GM19023 (cell line): ENCODE data around the gene CCDC92B.
"Not testable (repeated sequence)": the region's sequence is repeated elsewhere in the genome, so short reads cannot be mapped to it uniquely, and the experiment has no call there.

Experiments
- ATAC-seq: cut with Tn5 transposase; IDR thresholded peaks from one replicate; pipeline ENCODE4 v1.9.1; 2021; ENCODE audit warnings: mild to moderate bottlenecking, moderate library complexity; ENCODE audit not compliant: unreplicated experiment

The CCDC92B gene

DNA sequence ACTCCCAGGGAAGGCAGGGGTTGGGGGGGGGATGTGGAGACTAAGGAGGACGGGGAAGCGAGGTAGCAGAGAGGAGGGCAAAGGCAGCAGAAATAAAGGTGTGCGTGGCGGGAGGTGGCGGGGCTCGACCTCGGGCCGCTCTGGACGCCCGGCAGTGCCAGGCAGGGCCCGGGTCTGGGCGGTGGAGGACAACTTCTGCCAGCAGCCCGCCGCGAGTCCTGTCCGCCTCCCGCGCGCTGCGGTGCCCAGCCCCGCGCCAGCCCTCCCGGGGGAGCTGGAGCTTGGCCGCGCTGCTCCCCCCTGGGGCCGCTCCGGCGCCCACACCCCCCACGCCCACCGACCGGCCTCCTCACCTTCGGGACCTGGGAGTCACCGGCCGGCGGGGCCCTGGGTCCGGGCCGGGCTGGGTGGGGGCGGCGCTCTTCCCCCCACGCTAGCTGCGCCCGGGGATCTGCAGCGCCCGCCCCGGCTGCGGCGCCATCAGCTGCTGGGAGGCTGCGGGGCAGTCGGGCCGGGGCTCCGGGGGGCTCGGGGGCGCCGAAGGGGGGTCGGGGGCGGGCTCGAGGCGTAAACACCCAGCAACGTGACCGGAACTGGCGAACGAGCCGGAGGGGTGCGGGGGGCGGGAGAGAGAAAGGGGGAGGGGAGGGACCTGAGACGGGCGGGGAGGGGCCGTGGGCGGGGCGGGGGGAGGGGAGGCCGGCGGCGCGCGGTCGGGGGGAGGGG lies at the start of gene CCDC92B:
TSS of gene CCDC92B (minus strand) at position 595 of the 726 bp plus-strand sequence. CDS start 14,507 bp downstream, outside the sequence.
- ATAC-seq = no peak

DNA sequence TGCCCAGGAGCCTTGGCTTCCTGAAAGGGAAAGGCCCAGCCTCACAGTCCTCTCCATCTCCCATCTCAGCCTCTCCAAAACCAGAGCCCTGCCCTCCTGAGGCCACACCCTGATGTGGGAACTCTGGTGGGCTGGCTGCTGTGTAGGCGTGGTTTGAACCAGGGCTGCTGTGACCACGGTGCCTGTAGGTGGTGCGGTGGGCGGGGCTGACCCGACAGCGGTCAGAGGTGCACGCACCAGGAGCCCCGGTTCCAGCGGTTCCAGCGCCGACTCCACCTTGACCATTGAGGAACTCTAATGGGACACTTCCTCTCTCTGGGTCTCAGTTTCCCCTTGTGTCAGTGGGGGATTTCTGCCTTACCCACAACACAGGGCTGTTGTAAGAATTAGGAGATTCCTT lies 49.2 kb upstream of the CCDC92B start:
- no peak for ATAC-seq

DNA sequence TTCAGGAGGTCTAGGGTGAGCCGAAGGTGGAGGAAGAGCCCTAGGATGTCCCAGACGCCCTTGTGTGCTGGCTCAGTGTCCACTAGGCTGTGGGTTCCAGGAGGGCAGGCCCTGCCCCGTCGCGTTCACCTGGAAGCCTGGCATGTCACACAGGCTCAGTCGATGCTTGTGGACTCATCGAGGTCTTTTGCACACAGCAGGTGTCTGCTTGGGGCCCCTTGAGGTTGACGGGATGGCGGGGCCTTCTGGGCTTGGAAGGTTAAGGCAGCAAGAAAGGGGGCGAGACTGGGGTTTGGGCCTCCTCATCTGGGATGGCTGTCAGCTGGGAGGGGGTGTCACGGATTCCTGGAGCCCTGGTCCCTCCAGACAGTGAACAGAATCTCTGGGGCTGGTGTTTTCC lies 48.7 kb upstream of the CCDC92B start:
- ATAC-seq = no peak

DNA sequence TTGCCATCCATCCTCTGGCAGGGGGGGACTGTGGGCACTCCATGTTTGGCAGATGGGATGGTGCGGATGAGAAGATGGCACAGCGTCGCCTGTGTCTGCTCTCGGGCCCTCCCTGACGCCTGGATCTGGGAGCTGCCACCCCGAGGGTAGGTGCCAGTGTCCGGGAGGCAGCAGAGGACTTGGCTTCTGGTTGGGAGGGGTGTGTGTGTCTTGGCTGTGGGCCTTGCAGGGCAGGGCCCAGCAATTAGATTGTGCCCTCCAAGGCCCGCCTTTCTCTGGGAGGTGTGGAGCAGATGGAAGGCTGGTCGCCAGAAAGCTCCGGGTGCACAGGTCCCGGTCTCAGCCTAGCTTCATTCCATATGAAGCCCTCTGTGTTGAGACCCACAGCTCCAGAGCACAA lies 48.2 kb upstream of the CCDC92B start:
- no peak for ATAC-seq

DNA sequence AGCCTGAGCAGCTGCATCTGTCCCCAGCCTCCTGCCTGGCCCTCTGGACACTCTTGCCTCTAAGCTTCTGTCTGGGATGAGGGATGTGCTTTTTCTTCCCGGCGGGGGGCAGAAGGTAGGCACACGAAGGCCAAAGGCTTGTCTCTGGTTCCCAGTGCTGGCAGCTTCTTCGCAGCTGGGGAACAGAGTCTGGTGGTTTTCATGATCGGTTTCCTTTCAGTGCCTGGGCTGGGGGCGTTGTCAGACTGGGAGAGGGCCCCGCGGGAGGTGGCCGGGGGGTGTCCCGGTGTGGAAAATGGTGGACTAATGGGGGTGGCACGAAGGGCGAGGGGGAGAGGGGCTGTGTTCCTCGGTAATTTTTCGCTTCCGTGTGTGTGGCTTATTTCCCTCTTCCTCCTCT lies 47.8 kb upstream of the CCDC92B start:
- ATAC-seq = no peak

DNA sequence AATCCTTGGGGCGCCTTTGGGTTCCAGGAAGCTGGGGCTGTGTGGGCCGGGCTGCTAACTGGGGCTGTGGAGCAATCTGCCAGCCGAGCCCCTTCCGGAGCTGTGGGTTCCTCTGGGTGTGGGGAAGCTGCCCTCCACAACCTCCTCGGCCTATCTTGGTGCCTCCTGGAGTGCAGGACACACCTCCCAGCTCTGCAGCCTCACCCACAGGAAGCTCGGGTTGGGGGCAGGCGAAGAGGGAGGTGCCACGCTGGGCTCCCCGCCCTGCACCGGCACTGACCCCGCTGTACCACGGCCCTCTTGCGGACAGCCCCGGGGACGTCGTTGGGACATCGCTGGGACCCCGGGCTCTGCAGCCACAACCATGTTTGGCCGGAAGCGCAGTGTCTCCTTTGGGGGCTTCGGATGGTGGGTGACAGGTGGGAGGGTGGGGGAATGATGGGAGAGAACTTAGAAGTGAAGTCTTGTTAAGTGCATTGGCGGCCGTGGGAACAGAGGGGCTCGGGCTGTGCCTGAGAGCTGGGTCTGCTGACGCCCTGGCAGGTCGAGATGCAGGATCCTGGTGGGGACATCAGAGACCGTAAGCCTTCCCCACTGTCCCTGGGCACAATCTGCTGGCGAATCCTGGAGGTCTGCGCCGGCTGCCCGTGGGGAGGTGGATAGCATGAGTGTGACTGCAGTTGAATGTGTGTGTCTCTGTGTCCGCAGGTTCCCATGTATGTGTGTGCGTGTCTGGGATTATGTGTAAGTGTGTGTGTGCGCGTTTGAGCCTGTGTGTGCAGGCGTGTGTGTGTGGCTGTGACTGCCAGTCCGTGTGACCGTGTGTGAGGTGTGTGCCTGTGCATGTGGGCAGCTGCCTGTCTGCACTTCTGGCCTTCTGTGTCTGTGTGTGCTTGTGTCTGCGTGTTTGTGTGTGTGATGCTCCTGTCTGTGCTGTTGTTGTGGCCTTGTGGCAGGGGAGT lies 47.0 kb upstream of the CCDC92B start, which contains the start of gene RAP1GAP2:
TSS of gene RAP1GAP2 (plus strand) at position 275 of the 962 bp plus-strand sequence. CDS start at position 365, 90 bp downstream.
- no peak for ATAC-seq

DNA sequence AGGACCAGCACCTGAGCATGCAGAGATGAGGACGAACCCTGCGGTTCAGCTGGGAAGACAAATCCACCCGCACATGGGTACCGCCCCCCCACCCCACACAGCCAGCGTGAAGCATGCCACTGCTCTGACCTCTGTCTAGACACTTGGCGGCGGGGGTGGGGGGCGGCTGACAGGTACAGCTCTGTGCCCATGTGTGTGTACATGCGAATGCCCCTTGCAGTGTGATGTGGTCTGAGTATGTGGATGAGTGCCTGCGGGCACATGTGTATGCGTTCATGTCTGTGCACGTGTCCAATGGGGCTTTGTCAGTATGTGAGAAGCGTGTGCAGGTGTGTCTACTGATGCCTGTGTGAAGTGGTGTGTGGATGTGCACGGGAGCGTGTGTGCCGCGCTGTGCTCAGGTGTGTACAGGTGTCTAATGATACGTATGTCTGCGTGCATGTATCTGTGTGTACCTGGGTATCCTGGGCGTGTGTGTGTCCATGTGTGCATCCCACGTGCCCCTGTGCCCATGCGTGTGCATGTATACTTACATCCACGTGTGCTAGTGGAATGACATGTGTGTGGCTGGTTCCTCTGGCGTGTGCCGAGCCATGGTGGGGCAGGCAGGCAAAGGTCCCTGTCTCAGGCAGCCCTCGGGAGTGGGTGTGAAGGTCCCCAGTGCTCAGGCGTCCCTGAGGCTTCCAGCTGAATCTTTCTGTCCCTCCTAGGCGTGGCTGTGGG lies 46.1 kb upstream of the CCDC92B start:
- ATAC-seq = no peak

DNA sequence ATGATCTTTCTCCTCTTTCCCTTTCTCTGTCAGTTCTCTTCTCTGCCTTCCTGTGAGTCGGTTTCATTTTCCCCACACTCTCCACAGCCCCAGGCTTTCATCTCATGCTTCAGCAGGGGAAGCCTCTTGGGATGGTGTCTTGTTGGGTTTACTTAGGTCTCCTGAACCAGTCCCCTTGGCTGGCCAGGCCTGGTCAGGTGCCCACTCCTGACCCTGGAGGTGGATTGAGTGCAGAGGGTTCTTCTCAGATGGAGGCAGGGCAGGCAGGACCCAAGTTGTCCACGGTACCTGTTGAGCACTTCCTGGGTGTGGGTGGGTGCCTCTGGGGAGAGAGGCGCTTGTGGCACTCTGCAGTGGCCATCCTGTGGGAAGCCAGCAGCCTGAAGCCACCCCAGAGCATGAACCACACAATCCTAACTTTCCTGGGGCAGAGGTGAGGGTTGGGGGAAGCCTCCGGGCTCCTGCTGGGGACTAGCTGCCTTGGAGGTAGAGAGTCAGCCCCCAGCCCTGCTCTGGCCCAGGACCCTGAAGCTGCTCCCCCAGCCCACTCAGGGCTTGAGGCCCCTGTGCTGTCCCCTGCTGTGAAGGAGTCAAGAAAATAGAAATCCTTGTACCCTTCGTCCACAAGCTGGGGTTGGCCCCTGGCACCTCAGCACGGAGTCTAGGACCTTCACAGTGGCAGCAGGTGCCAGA lies 44.8 kb upstream of the CCDC92B start:
- no peak for ATAC-seq

DNA sequence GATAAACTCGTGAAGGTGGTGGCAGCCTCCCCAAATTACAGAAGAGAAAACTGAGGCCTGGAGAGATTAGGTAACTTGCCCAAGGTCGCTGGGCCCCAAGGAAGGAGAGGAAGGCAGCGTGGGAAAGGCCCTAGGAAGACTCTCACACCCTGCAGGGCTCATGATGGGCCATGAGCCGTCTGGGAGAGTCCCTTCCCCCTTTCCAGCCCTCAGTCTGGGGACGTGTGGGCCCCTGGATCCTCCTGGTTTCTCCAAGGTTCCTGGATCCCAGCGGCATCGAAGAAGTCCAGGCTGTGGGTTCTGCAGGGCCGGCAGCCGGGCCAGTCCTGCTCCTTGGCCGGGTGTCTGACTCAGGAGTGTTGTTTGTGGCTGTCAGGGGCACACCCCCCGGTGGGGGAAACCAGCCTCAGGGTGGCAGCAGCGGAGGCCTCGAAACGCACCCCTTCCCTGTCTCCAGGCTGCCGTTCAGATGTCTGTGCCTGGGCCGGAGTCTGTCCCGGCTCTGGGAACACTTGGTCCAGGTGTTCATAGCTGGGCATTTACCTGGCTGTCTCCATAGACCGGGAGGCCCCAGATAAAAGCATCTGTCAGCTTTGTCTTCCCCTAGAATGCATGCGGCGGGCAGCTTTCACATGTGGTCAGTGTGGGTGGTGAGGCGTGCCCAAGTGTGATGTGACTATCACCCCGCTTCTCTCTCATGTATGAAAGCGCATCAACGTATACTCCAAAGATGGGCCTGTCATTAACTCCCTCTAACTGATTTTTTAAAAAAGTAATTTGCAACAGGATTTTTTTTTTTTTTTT lies 43.1 kb upstream of the CCDC92B start:
- ATAC-seq = no peak

DNA sequence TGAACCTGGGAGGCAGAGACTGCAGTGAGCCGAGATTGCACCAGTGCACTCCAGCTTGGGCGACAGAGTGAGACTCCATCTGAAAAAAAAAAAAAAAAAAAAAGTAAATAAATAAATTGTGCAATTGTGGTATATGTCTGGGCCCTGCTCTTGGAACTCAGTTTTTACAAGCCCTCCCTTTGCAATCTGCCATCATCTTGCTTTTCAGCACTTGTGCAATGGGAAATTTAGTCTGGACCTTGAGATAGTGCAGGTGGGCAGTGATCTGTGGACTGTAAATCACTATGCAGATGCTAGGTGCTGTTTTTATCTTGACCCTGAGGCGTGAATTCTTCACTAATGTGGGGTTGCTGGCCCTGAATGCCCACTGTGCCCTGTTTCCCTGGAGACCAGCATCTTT lies 40.2 kb upstream of the CCDC92B start:
- ATAC-seq = no peak

DNA sequence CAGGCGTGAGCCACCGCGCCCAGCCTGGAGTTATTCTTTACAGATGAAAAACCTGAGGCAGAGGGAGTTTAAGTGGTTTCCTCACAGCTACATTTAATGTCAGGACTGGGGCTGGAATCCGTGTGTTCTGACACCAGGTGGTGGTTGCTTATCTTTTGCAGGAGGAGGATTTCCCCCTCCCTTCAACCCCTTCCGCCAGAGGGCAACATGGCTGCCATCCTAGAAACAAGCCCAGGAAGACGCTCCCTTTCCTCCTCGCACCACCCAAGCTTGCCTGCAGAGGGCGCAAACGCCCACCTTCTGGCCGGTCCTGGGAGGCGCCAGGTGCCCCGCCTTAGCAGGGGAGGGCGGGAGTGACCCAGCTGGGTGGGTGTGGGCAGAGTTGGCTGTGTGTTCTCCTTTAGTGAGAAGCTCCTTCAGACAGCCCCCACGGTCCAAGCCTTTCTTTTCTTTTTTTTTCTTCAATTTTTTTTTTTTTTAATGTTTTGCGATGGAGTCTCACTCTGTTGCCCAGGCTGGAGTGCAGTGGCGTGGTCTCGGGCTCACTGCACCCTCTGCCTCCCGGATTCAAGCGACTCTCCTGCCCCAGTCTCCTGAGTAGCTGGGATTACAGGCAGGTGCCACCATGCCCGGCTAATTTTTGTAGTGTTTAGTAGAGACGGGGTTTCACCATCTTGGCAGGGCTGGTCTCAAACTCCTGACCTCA lies 36.9 kb upstream of the CCDC92B start:
- ATAC-seq = no peak

DNA sequence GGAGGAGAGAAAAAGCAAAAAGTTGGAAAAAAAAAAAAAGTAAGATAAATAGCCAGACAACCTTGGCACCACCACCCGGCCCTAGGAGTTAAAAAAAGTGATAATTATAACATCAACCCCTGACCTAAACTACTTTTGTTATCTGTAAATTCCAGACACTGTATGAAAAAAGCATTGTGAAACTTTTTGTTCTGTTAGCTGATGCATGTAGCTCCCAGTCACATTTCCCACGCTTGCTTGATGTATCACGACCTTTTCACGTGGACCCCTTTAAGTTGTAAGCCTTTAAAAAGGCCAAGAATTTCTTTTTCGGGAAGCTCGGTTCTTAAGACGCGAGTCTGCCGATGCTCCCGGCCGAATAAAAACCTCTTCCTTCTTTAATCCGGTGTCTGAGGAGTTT lies 35.9 kb upstream of the CCDC92B start:
- not testable (repeated sequence) for ATAC-seq

DNA sequence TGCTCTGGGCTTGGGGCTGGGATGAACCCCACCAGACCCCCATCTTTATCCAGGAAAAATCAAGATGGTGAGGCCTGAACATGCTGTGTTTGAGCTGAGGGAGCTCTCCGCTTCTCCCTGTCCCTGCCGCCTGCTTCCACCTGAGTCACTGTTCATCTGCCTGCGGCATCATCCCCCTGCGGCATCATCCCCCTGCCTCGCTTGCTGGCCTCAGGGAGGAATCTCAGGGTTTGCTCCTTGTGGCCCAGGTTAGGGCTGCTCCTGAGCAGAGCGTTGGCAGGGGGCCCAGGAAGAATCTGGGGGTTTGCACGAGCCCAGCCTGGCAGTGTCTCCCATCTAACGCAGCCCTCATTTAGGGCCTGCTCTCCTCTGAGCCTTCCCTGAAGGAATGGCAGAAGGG lies 35.4 kb upstream of the CCDC92B start:
- no peak for ATAC-seq

DNA sequence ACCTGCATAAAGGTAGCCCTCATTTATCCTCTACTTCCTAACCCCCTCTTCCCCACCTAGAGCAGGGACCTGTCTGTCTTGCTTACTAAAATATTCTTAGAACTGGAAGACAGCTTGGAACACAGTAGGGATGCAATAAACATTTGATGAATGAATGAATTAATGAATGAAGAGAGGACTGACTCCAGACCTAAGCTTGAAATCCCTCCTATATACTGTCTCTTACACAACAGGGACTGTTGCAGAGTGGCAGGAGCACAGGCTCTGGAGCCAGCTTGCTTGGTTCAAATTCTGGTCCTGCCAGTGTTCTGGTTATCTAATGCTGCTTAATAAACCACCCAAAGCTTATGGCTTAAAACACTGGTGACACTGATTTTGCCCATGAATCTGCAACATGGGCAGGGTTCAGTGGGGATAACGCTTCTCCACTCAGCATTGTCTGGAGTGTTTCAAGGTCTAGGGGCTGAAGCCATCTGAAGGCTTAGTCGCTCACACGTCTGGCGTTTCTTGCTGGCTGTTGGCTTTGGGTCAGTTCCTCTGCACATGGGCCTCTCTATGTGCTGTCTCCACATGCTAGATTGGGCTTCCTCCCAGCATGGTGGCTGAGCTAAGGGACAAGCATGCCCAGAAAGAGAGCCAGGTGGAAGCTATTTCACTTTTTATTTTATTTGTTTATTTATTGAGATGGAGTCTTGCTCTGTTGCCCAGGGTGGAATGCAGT lies 34.0 kb upstream of the CCDC92B start:
- no peak for ATAC-seq

DNA sequence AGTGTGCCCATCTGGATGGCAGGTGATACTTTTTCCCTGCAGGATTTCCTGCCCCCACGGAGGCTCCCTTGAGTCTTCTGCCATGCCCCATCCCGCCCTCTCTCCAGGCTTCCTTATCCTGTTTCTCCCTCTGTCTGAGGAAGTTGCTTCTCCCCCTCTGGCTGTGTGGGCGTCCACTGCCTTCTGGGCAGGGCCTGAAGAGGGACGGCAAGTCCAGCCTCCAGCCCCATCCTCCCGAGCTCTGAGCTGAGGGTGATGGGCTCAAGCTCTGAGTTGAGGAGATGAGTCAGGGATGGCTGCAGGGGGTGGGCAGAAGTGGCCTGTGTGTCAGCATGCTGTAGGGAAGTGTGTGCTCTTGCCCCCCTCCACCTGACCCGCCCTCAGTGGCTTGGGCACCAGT lies 32.6 kb upstream of the CCDC92B start:
- no peak for ATAC-seq

DNA sequence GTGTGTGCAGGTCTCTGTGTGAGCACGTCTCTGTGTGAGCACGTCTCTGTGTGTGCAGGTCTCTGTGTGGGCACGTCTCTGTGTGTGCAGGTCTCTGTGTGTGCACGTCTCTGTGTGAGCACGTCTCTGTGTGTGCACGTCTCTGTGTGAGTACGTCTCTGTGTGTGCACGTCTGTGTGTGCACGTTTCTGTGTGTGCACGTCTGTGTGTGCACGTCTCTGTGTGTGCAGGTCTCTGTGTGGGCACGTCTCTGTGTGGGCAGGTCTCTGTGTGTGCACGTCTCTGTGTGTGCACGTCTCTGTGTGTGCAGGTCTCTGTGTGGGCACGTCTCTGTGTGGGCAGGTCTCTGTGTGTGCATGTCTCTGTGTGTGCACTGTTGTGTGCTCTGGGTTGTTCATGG lies 32.1 kb upstream of the CCDC92B start:
- ATAC-seq = not testable (repeated sequence)

DNA sequence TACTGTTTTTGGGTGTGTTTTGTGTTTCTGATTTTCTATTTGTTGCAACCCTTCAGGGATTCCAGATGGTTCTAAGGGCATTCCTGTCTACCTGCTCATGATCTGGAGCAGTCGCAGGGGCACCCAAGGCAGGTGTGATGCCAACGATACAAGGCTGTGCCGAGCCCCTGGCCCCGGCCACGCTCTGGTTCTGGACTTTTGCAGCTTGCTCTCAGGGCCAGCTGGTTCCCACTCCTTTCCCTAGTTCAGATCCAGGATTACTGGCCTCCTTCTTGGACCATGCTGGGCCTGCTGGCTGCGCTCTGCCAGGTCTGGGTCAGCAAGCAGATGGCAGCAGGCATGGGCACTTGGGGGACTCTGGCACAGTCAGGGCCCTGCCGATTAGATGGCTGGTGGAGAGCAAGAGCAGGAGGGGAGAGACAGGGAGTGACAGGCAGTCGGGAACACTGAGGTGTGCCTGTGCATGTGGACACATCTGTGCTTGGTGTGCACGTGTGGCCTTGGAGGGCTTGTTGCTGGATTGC lies 31.5 kb upstream of the CCDC92B start:
- ATAC-seq = no peak

DNA sequence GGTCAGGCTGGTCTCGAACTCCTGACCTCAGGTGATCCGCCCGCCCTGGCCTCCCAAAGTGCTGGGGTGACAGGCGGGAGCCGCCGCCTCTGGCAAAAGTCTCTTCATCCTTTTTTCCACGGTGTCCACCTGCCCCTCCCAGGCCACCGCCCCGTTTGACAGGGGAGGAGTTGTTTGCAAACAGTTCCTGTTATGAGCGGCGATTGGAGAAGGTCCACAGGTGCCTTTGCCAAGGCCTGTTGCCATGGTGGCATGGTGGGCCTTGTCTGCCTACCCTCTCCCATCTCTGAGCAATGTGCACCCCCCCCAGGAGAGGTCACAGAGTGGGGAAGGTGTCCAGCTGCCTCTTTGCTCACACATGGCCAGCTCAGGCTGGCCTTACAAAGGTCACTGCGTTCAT lies 30.8 kb upstream of the CCDC92B start:
- ATAC-seq = no peak
